Posterior vena cava (tissue), 2 donors: ENCODE measurements around the gene RIN1. TPM values are rescaled to one million over a fixed set of nuclear protein-coding genes. Genes with fewer than 3 reads are reported as not detected.
A peak's percentile ranks its signal among the peaks of the same experiment; 100 is the strongest.
"Not testable (repeated sequence)": the region's sequence is repeated elsewhere in the genome, so short reads cannot be mapped to it uniquely, and the experiment has no call there.

Experiments used
- DNase-seq: peaks from one replicate; pipeline ENCODE4 v3.0.0-alpha.2; 2020; ENCODE audit warnings: low spot score
- intact Hi-C, 2 donors: fragments of 100-400 bp; cut with DNase I; formaldehyde crosslinking; loops; one replicate each; pipeline versions ENCODE4 v1.14.1 to v1.14.2; 2022 to 2023
- total RNA-seq, 2 donors: library from RNA; stranded (reverse); fragmentation: NEBNext Ultra II Directional; extraction: Animal tissue kit (Norgen Biotek cat#: 25700); gene quantifications; one replicate each; pipeline ENCODE4 v1.2.1, GENCODE V29; 2021
- donor health status: DM: yes; HTN: yes; CAD: no.
- donor health status: DM: yes; HTN: yes; CAD: no.

The RIN1 gene
- total RNA-seq, 2 donors from 2014 or later, result 5.4 to 7.4 TPM

DNA sequence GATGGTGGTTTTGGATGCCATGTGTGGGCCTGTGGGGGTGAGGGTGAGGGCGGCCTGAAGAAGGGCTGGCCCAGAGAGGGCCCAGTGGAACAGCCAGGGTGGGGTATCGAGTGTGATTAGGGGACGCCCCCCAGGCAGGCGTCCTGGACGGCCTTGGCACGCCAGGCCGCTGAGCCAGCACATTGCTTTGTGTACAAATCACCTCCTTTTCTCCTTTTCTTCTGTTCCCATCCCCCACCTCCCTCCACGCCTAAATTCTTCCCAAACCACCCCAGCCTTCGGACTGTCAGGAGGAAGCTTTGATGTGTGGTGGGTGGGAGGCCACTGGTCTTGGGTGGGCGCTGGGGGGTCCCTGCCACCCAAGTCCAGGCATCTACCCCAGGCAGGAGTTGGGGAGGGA lies 11.6 kb downstream of the RIN1 start:
- no peak for DNase-seq
- intact Hi-C loops, result no loop called here

DNA sequence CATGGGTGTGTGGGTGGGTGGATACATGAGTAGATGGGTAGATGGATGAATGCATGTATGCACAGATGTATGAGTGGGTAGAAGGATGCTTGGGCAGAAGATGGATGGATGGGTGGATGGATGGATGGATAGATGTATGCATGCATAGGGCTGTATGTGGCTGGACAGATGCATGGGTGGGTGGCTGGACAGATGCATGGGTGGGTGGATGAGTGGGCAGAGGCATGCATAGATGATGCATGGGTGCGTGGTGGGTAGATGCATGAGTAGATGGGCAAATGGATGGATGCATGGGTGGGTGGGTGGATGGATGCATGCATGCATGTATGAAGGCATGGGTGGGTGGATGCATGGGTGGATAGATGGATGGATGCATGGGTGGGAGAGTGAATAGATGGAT lies 12.6 kb downstream of the RIN1 start:
- DNase-seq, result no peak
- intact Hi-C loops, result no loop called here

DNA sequence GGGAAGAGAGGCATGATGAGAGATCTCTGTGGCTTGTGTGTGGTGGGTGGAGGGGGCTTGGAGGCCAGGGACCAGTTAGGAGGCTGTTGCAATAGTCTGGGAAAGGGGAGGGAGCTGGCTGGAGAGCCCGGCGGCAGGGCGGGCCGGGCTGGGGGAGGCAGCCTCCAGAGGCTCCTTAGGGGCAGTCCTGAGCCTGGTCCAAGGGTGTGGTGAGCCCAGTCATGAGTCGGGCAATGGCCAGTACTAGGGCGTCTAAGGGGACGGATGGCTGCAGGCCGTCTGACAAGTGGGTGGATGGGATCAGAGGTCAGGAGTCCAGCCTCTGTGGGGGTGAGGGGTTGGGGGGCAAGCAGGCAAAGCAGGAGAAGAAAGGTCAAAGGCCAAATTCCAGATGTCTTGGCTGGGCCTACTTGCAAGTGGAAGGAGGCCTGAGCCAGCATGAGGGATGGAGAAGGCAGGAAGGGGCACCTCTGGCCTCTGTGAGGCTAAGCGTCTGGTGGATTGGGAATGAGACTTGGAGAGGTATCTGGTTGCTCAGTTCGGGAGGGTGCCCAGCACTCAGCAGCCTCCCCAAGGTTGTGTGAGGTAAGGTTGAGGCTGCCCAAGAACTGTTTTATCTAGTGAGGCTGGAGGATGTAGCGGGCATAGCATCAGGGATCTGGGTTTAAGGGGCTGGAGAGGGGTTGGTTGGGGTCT lies 13.4 kb downstream of the RIN1 start:
- intact Hi-C loops, result no loop called here
- peak; percentile 95 for DNase-seq

DNA sequence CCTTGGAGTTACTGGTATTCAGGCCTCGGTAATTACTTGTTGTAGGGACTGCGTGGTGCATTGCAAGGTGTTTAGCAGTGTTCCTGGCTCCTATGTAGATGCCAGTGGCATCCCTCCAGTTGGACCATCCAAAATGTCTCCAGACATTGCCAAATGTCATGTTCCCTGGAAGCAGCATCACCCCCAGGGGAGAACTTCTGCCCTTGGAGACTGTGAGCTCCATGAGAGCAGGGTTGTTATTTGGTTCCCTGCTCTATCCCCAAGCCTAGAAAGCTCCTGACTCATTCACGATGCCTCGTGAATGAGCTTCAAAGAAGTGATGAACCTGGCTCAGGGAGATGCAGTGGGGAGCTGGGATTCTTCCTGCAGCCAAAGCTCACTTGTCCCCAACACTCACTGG lies 14.6 kb downstream of the RIN1 start:
- intact Hi-C loops, result no loop called here
- no peak for DNase-seq

DNA sequence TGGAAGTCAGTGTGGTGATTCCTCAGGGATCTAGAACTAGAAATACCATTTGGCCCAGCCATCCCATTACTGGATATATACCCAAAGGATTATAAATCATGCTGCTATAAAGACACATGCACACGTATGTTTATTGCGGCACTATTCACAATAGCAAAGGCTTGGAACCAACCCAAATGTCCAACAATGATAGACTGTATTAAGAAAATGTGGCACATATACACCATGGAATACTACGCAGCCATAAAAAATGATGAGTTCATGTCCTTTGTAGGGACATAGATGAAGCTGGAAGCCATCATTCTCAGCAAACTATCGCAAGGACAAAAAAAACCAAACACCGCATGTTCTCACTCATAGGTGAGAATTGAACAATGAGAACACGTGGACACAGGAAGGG lies 15.5 kb downstream of the RIN1 start:
- intact Hi-C loops, DNase-seq: not testable (repeated sequence)

DNA sequence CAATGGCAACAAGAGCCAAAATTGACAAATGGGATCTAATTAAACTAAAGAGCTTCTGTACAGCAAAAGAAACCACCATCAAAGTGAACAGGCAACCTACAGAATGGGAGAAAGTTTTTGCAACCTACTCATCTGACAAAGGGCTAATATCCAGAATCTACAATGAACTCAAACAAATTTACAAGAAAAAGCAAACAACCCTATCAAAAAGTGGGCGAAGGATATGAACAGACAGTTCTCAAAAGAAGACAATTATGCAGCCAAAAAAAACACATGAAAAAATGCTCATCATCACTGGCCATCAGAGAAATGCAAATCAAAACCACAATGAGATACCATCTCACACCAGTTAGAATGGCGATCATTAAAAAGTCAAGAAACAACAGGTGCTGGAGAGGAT lies 15.9 kb downstream of the RIN1 start:
- DNase-seq, intact Hi-C loops: not testable (repeated sequence)

DNA sequence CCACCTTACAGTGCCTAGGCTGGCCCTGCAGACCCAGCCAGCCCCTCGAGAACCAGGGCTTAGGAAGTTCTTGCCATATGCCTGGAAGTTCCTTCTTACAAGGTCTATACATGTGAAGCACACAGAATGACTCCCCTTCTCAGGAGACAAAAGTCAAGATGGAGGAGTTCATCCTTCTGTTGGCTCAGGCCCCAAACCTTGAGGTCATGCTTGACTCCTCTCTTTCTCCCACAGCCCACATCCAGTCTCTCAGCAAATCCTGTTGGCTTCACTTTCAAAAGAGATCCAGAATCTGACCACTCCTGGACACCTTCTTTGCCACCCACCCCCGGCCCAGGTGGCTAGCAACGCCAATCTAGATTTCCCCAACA lies 17.6 kb downstream of the RIN1 start:
- intact Hi-C loops, result no loop called here
- no peak for DNase-seq

DNA sequence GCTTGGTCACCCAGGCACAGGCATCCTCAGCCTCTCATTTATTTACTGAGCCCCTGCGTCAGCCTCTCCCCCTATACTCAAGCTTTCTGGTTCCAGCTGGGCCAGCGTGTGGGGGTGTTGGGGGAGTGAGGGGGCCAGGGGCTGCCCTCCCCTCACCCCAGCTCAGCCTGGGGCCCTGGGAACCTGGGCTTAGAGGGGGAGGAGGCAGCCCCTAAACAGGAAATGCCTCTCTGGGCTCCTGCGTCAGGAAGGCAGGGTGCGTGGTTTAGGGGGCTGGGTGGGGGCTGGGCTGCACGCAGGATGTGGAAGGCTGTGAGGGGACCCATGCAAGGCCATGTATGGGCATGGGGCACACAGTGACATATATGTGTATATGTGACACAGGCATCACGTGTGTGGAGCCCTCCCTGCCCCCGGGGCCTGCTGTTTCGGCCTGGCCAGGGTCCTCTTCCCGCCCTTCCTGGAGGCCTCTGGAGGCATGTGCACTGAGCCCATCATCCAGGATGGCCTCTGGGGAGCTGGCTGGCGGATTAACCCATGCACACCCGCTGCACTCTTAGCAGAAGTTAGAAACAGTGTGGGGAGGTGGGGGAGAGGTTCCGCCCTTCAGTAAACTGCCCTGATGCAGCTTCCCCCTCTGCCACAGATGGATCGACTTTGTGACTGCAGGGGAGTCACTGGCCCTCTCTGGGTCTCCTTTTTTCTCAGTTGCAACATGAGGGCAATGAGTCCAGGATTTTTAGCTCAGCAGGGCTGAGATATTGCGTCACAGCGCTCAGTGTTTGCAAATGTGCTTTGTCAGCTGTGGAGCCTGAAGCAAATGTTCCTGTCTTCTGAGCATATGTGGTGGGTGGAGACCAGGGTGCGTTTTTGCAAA lies 18.3 kb downstream of the RIN1 start:
- intact Hi-C loops, result no loop called here
- no peak for DNase-seq

DNA sequence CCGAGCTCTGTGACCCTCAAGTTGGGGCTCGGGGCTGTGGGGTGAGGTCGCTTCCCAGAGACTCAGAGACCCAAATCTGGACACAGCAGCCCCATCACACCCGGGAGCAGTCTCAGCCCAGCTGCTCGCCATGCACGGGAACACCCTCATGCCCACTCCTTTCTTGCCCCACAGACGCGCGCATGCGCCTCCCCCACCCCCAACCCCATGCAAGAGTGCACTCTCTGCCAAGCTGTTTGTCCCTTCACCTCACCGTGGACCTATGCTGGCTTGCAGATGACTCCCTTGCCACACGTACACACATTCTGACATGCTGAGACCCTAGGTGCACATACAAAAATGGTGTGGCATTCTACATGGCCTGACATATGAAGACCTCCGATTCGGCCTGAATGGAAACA lies 18.9 kb downstream of the RIN1 start:
- intact Hi-C loops, result no loop called here
- no peak for DNase-seq

DNA sequence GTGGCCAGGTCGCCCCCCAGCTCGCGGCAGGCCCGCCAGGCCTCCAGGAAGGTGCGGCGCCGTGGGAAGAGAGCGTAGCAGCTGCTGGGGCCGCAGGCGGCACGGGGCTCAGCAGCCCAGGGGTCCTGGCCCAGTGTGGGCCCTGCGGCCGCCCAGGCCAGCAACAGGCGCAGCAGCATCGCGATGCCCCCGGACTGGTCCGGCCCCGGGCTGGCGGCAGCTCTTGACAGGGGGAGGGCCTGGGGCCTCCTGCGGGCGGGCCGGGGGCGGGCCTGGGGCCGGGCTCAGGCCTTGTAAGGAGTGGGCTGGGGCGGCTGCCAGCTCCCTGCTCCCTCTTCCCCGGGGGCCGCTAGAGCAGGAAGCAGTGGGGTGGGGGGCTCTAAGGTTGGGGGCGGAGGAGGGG lies 19.4 kb downstream of the RIN1 start, which contains the start of gene CD248:
Gene CD248, minus strand, starts transcription at position 196 of the 403 bp plus-strand sequence. Its CDS starts 17 bp downstream, at position 179.
- peak; percentile 92 for DNase-seq
- intact Hi-C loops, result no loop called here

DNA sequence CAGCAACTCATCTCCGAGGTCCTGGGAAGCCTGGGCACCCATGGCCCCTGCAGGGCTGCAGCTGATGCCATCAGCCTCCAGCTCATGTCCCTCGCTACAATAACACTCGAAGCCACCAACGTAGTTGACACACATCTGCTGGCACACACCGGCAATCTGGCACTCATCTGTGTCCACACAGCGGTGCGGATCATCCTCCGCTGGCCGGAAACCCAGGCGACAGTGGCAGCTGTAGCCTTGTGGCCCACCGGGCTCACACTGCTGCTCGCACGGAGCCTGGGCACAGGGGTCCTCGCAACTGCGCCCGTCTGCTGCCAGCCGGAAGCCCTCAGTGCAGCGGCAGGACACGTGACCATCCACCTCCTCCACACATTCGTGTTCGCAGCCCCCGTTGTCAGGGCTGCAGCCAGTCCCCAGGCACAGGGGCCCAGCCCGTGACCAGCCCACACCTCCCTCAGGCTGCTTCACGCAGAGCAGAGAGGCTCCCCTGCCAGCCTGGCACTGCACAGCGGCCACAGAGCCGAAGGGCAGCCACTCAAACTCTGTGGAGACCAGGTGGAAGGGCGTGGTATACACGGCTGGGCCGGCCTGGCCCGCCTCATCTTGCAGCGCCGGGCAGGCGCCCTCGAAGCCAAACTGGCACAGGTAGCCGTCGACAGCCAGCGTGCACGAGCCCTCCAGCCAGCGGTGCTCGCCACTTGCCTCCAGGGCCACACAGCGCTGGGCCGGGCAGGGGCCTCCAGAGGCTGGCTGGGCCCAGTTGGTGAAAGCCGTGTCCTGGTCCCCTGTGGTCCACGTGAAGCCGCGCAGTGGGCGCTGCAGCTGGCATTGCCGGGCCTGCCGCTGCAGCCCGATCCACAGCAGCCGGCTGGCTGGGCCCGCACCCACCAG lies 20.1 kb downstream of the RIN1 start:
- intact Hi-C loops, result no loop called here
- peak; percentile 81 for DNase-seq

DNA sequence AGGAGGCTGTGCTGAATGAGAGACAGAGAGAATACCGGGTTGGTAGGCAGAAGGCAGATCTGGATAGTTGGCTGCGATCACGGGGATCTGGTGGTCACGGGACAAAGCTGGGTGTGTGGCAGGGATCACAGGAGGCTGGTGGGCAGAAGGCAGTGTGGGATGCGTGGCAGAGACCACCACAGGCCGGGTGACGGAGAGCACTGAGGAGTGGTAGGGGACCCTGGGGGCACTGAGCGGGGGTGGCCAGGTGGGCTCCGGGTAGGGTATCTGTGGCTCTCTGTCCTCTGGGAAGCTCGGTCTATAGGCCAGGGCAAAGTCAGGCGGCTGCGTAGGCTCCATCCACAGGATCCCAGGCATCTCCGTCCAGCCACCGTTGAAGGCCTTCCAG lies 20.7 kb downstream of the RIN1 start:
- DNase-seq, result peak; percentile 76
- intact Hi-C loops, result no loop called here

DNA sequence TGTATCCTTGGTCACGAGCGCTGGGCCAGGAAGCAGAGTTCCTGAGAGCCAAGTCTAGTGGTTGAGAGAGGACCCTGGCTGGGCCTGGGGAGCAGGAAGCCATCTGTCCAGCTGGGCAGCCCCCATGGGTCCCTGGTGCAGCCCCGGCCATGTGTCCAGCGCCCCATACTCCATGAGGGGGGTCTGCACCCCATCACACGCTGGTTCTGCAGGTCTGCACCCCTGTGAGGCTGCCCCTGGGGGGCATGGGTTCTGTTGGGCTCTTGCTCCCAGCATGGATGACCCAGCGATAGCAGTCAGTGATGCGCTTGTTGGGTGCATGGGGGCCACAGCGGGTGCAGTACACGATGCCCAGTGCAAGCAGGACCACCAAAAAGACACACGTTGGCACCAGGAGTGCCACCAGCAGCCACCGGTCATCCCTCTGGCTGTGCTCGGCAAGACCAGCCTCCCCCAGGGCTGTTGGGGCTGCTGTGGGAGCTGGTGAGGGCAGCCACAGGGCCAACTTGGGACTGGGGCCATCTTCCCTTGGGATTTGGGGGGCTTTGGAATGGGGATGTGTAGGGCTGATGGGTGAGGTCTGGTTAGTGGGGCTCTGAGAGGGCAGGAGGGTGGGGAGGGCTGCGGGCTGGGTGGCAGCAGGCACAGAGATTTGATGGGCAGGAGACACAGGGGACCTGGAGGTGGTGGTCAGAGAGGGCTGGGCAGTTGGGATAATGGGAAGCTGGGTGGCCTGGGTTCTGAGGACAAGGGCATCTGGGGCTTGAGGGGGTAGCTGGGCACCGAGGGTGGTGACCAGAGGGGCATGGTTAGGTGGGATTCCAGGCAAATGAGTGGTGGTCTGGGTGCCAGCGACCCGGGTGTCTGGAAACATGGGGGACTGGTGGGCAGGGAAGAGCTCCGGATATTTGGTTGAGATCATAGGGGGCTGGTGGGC lies 21.4 kb downstream of the RIN1 start:
- intact Hi-C loops, result no loop called here
- DNase-seq, result peak; percentile 76

DNA sequence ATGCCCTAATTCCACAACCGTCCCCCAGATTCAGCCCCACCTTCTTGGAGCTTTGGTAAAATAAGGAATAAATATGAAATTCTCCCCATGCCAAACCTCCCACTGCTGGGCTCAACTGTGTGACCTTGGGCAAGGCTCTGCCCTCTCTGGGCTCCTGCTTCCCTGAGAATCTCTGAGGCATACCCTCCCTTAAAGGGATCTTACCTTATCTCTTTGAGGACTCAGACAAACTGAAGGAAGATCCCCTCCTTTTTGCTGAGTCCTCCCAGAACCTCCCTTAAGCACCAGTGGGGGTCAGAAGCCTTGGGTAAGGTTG lies 22.1 kb downstream of the RIN1 start:
- intact Hi-C loops, result no loop called here
- DNase-seq, result no peak

DNA sequence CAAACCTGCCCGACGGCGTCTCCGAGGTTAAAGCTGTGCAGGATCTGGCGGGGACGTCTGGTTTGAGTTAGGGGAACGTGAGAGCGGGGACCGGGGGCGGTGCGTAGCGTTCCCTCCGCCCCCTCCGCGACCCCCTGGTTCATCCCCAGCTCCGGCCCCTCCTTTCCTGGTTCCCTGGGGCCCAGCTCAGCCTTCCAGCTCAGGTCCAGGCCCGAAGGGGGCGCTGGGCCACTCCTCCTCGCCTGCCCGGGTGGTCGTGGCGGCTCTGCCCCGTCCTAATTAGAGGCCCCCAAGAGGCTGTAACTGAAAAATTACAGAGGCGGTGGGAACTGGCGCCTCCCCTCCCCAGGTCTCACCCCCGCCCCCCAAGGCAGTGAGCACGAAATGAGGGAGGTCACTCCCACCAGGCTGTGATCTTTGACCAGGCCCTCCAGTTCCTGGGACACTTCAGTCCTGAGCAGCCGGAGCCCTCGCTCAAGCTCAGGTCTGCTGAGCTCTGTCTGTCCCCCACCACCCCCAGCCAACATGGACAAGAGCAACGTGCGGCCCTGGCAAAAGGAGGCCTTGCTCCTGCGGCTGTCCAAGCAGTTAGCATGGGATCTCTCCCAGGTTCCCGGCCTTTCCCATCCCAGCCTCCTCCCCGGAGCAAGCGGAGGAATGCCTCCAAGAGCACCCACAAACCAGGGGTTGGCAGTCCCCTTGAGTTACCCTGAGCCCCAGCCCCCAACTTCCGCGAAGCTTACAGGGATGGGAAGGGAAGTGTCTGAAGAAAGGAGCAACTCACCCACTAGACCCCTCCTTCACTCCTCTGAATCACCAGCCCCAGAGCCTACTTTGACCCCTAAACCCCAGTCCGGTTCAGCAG lies 22.7 kb downstream of the RIN1 start:
- DNase-seq, result peak; percentile 81
- intact Hi-C loops, result no loop called here

DNA sequence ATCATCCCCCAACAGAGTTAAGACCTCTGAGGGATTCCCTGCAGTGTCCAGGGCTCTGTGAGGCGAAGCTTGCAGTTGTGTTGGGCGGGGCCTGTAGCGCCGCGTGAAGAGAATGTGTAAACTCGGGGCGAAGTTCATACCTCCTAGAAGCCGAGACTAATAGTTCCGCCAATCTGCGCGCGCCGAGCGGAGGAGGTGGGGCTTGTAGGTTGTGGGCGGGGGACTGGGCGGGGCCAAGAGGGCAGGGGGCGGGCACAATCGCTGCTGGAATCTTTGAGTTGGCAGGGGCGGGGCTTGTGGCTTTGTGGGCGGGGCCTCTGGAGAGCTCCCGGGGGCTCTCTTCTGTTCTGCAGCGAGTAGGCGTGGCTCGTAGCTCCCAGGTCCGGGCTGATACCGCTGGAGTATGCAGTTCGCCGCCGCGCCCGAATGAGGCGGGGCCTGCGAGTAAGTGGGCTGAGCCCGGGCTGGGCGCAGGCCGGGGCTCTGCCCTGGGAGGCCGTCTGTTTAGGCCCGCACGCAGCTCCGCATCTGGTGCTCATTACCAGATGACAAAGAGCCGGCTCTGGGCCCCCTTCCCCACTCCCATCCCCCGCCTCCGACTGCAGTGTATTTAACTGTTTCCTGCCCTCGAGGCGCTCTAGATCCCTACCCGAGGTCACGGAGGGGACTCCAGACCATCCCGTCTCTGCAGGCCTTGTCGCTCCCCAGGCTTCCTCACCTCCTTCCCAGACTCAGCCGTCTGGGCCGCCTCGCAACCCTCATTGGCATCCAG lies 23.5 kb downstream of the RIN1 start:
- DNase-seq, result peak; percentile 100
- intact Hi-C loops, result no loop called here

DNA sequence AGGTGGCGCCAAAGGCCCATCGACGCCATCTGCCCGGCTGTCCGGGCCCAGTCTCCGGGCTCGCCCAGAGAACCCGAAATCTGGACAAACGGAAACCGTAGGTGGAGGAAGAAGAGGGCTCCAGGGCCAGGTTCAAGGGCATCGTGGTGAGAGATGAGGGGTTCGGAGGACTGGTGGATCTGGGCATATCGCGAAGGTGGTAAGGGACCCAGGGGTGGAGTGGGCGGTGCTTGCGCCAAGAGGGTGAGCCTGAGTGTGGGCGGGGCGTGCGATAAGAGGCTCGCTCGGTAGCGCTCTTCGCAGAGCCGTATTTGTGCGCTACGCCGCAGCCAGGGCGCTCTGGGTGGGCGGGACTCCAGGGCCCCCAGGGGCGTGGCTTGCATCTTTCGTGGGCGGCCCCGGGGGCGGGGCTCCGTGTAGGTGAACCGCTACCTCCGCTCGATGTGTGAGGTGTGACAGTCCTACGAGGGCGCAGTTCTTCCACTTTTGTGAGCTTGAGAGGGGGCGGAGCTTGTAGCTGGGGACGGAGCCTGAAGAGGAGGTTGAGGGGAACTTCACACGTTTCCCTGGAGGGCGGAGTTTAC lies 24.2 kb downstream of the RIN1 start:
- intact Hi-C loops, result no loop called here
- peak; percentile 97 for DNase-seq
